GM21576 (cell line): ENCODE measurements around the gene SPDYE2B.
"Not testable (repeated sequence)": the region's sequence is repeated elsewhere in the genome, so short reads cannot be mapped to it uniquely, and the experiment has no call there.

ENCODE experiments used
- ATAC-seq: cut with Tn5 transposase; IDR thresholded peaks from one replicate; pipeline ENCODE4 v1.9.1; 2021; ENCODE audit warnings: mild to moderate bottlenecking, moderate library complexity; ENCODE audit not compliant: unreplicated experiment

The SPDYE2B gene

GRCh38 chr7:102698962-102699750 is 49.0 kb downstream of the SPDYE2B start:
- ATAC-seq: not testable (repeated sequence)
